Stomach (tissue), 9 donors: Measurements from ENCODE around the gene SMPDL3A. TPM values are rescaled to one million over a fixed set of nuclear protein-coding genes. Genes with fewer than 3 reads are reported as not detected.

Experiments used
- DNase-seq, 2 donors: peaks; one replicate each; pipeline versions ENCODE4 v3.0.0 to v3.0.0-alpha.2; 2013 to 2019
- H3K27ac ChIP-seq, 5 donors: fragments of 200-600 bp in 4 of 5; sonication (generic) in 4 of 5; one replicate each; pipeline ENCODE4 v1.5.1; 2013 to 2019; ENCODE audit warnings: mild to moderate bottlenecking in 1 of 5, moderate library complexity in 1 of 5
- H3K27me3 ChIP-seq, 3 donors: fragments of 200-600 bp; sonication (generic); one replicate each; pipeline ENCODE4 v1.5.1; 2017 to 2019; ENCODE audit warnings: mixed run types in 1 of 3
- H3K36me3 ChIP-seq, 4 donors: fragments of 200-600 bp; sonication (generic); 1 replicate in 3 of 4; 2 replicates in 1 of 4; pipeline ENCODE4 v1.5.1; 2016 to 2019
- H3K4me1 ChIP-seq, 4 donors: fragments of 200-600 bp; sonication (generic); one replicate each; pipeline ENCODE4 v1.5.1; 2016 to 2019
- H3K4me3 ChIP-seq, 4 donors: fragments of 200-600 bp; sonication (generic) in 3 of 4; one replicate each; pipeline ENCODE4 v1.5.1; 2016 to 2019; ENCODE audit warnings: mild to moderate bottlenecking in 1 of 4
- H3K9me3 ChIP-seq, 4 donors: fragments of 200-600 bp; sonication (generic); one replicate each; pipeline ENCODE4 v1.5.1; 2016 to 2019
- EP300 ChIP-seq: sonication (generic); formaldehyde crosslinking; IDR thresholded peaks from one replicate; pipeline ENCODE4 v1.6.1; 2017; ENCODE audit warnings: antibody characterized with exemption
- POLR2A ChIP-seq, 4 donors: fragments of 450-650 bp; IDR thresholded peaks; one replicate each; pipeline ENCODE4 v1.6.1; 2016; ENCODE audit warnings: antibody characterized with exemption in 4 of 4, control low read depth in 2 of 4, mild to moderate bottlenecking in 1 of 4, moderate library complexity in 1 of 4
- POLR2AphosphoS5 ChIP-seq, 3 donors: sonication (generic); formaldehyde crosslinking; IDR thresholded peaks; one replicate each; pipeline ENCODE4 v1.6.1; 2016; ENCODE audit warnings: antibody characterized with exemption in 3 of 3
- WGBS, 5 donors: extraction: QIAGEN DNeasy Blood & Tissue Kit in 3 of 5; methylation state at CpG; one replicate each; pipeline versions ENCODE4 v1.1.5 to v1.1.7; 2013 to 2018; 5-methylcytosine and 5-hydroxymethylcytosine counted together
- intact Hi-C: fragments of 100-400 bp; cut with DNase I; formaldehyde crosslinking; loops from one replicate; pipeline ENCODE4 v1.15.1; 2023; ENCODE audit warnings: low total_unique reads
- polyA plus RNA-seq, 3 donors: library from polyadenylated mRNA; stranded (reverse); fragments of 200-250 nt; gene quantifications; one replicate each; pipeline ENCODE4 v1.2.3, GENCODE V29; 2013
- total RNA-seq, 5 donors: library from RNA; depleted of rRNA; stranded (reverse); fragments of >200 nt; gene quantifications; one replicate each; pipeline versions ENCODE4 v1.1.0 to v1.2.3, GENCODE V29; 2014 to 2016
- TF ChIP-seq, protein P1 (sequence below), 7 experiments: fragments of 450-650 bp in 4 of 7; fragments of 200-600 bp in 3 of 7; sonication (generic) in 3 of 7; IDR thresholded peaks; one replicate each; pipeline ENCODE4 v1.5.1; 2016 to 2019; ENCODE audit warnings: antibody characterized with exemption in 7 of 7, control low read depth in 2 of 7, mild to moderate bottlenecking in 1 of 7
- donor health status: healthy with polysubstance abuse.
- donor health status: Bipolar disorder and iron deficiency.
- donor health status: healthy.

The SMPDL3A gene
- total and polyA plus RNA-seq, 8 donors, result 4.5 to 34.2 (median 16.7) TPM

DNA sequence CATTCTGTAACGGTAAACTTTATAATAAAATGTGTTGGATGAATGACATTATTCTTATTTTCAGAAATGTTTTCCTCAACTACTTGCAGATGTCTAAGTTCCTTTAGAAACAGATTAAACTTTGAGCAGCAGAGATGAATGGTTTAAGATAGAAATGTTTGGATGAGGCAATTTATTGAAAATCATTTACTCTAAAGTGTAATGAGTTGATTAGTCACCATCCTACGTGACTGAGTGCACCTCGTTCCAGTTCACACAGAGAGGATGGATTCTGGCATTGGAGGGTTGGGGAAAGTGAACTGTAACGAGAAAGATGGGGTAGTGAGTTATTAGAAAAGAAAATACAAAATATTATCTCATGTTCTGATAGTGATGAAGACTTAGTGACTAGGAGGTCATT lies 28.7 kb downstream of the SMPDL3A start:
- Histone ChIP-seq H3K27me3 (no peaks in the 10 kb centered on the region), H3K27ac (no peak overlapping the region), H3K9me3 (no peaks in the 10 kb centered on the region), H3K36me3 (no peaks in the 10 kb centered on the region), H3K4me3 (no peak overlapping the region), H3K4me1 (no peaks in the 10 kb centered on the region)
- no peak for TF ChIP-seq POLR2A (IDR thresholded peaks at IDR 0.05)
- TF ChIP-seq, protein P1, sequence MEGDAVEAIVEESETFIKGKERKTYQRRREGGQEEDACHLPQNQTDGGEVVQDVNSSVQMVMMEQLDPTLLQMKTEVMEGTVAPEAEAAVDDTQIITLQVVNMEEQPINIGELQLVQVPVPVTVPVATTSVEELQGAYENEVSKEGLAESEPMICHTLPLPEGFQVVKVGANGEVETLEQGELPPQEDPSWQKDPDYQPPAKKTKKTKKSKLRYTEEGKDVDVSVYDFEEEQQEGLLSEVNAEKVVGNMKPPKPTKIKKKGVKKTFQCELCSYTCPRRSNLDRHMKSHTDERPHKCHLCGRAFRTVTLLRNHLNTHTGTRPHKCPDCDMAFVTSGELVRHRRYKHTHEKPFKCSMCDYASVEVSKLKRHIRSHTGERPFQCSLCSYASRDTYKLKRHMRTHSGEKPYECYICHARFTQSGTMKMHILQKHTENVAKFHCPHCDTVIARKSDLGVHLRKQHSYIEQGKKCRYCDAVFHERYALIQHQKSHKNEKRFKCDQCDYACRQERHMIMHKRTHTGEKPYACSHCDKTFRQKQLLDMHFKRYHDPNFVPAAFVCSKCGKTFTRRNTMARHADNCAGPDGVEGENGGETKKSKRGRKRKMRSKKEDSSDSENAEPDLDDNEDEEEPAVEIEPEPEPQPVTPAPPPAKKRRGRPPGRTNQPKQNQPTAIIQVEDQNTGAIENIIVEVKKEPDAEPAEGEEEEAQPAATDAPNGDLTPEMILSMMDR (IDR thresholded peaks at IDR 0.05), result no peak
- TF ChIP-seq EP300, result no peak
- no peak for TF ChIP-seq POLR2AphosphoS5 (IDR thresholded peaks at IDR 0.05)
- DNase-seq, result no peak
- intact Hi-C loops, result no loop called here
- 61 to 79% (median 68%) methylated on average over 4 of the region's 4 CpGs for WGBS, 5 donors

DNA sequence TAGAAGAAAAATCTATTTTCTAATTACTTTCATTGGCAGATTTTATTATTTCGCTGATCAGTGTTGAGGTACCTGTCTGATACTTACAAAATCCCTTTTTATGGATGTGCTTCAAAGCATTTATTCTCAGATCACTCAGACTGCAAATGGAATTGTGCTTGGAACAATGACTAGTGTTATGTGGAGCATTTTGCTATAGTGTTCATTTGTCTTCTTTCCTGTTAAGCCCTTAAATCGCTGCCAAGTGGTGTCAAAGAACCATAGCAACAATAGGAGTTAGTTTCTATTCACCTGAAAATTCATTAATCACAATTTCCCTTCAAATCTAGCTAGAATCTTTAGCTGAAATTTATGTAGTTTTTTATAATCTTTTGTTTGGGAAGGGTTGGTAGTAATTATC lies 29.8 kb downstream of the SMPDL3A start:
- Histone ChIP-seq H3K36me3 (no peaks in the 10 kb centered on the region), H3K27me3 (no peaks in the 10 kb centered on the region), H3K27ac (no peak overlapping the region), H3K4me3 (no peak overlapping the region), H3K9me3 (no peaks in the 10 kb centered on the region), H3K4me1 (no peaks in the 10 kb centered on the region)
- no peak for DNase-seq
- intact Hi-C loops, result no loop called here
- TF ChIP-seq EP300, result no peak
- no peak for TF ChIP-seq POLR2AphosphoS5 (IDR thresholded peaks at IDR 0.05)
- TF ChIP-seq POLR2A (IDR thresholded peaks at IDR 0.05), result no peak
- 69 to 76% (median 72%) methylated on average over 2 of the region's 2 CpGs for WGBS, 5 donors

DNA sequence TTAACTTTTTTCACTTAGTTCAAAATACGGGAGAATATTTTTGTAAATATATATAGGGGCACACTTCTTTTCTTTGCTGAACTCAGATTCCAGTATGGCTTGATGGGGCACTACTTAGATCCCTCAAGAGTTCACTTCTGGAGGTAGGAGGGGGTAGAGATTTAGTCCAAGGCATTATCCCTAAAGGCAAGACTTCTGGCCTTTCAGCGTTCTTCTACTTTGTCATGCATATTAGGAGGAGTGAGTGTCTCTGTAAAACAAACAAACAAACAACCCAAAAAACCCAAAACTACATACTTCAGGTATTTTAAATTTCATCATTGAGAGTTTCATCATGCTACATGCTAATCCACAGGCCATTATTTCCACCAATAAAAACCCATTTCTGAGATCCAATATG lies 32.0 kb downstream of the SMPDL3A start:
- 71 to 82% (median 77%) methylated on average over 2 of the region's 2 CpGs for WGBS, 5 donors
- H3K36me3 ChIP-seq, result no peaks in the 10 kb centered on the region
- no peak for DNase-seq
- H3K4me3 ChIP-seq, result no peak overlapping the region
- H3K9me3 ChIP-seq, result no peaks in the 10 kb centered on the region
- H3K27ac ChIP-seq, result no peak overlapping the region
- TF ChIP-seq, protein P1 (IDR thresholded peaks at IDR 0.05), result no peak
- TF ChIP-seq POLR2A (IDR thresholded peaks at IDR 0.05) (no peak), EP300 (no peak), POLR2AphosphoS5 (IDR thresholded peaks at IDR 0.05) (no peak)
- no peaks in the 10 kb centered on the region for H3K27me3 ChIP-seq
- no peaks in the 10 kb centered on the region for H3K4me1 ChIP-seq
- intact Hi-C loops, result no loop called here

DNA sequence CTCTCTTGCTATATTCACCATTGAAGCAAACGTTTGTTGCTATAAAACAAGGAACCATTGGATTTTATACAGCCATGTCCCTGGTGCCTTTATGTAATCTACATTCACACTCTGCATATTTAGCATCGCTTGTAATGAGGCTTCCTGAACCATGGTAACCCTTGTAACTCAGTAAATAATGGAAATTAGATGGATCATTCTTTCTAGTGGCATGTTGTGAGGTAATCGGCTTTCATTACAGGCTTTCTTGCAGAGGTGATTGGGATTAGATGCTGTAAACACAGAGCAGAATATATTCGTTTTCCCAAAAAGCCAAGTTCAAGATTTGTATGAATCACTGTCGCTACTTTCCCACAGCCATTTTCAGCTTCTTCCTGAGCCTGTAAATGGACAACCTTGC lies 36.1 kb downstream of the SMPDL3A start:
- no peaks in the 10 kb centered on the region for H3K9me3 ChIP-seq
- 61 to 74% (median 66%) methylated on average over 5 of the region's 5 CpGs for WGBS, 5 donors
- H3K4me1 ChIP-seq, result no peaks in the 10 kb centered on the region
- TF ChIP-seq POLR2A (IDR thresholded peaks at IDR 0.05) (no peak), POLR2AphosphoS5 (IDR thresholded peaks at IDR 0.05) (no peak)
- H3K4me3 ChIP-seq, result no peak overlapping the region
- intact Hi-C loops, result no loop called here
- no peak for DNase-seq
- no peaks in the 10 kb centered on the region for H3K36me3 ChIP-seq
- no peaks in the 10 kb centered on the region for H3K27me3 ChIP-seq
- H3K27ac ChIP-seq, result no peak overlapping the region

DNA sequence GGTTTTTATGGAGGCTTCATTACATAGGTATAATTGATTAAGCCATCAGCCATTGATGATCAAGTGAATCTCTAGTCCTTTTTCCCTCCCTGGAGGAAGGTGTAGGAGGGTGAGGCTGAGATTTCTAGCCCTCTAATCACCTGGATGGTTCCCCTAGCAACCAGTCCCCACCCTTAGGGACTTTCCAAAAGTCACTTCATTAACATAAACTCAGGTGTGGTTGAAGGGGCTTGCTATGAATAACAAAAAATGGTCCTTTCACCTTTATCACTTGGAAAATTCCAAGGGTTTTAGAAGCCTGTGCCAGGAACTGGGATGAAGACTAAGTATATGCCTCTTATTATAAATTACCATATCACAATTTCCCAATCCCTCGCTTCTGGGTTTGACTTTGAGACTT lies 40.4 kb downstream of the SMPDL3A start:
- no peak for TF ChIP-seq POLR2A (IDR thresholded peaks at IDR 0.05)
- TF ChIP-seq, protein P1 (IDR thresholded peaks at IDR 0.05), result no peak
- no peak for TF ChIP-seq POLR2AphosphoS5 (IDR thresholded peaks at IDR 0.05)
- TF ChIP-seq EP300, result no peak
- WGBS, 5 donors, result 60 to 96% (median 75%) methylated on average over 1 of the region's 1 CpG
- no peaks in the 10 kb centered on the region for H3K9me3 ChIP-seq
- DNase-seq, result no peak
- H3K27ac ChIP-seq, result no peak overlapping the region
- intact Hi-C loops, result no loop called here
- no peaks in the 10 kb centered on the region for H3K4me1 ChIP-seq
- H3K4me3 ChIP-seq, result no peak overlapping the region
- H3K36me3 ChIP-seq, result no peaks in the 10 kb centered on the region
- no peaks in the 10 kb centered on the region for H3K27me3 ChIP-seq
